Astrocyte of the spinal cord (primary cell): Measurements from ENCODE around the gene PPP1R11.
"Not testable (repeated sequence)": the region's sequence is repeated elsewhere in the genome, so short reads cannot be mapped to it uniquely, and the experiment has no call there.

ENCODE experiments used
- DNase-seq: peaks from one replicate; pipeline ENCODE4 v3.0.0; 2011; ENCODE audit warnings: low read depth, low spot score
- H3K4me3 ChIP-seq: 2 replicates; pipeline ENCODE4 v1.5.1; 2011; ENCODE audit warnings: low read depth, mild to moderate bottlenecking, low read length, moderate library complexity
- in situ Hi-C: cut with HindIII; loops from 2 replicates; pipeline ENCODE4 v1.10.0; 2017; ENCODE audit warnings: low sequenced_read_pairs
- TF ChIP-seq, protein P1 (sequence below): IDR thresholded peaks from 2 replicates; pipeline ENCODE4 v1.5.1; 2012; ENCODE audit warnings: low read depth, mild to moderate bottlenecking, low read length, inconsistent platforms

Gene PPP1R11

GRCh38 chr6:30031381-30031780 lies 35.6 kb upstream of the PPP1R11 start:
- in situ Hi-C loops: no loop called here

DNA sequence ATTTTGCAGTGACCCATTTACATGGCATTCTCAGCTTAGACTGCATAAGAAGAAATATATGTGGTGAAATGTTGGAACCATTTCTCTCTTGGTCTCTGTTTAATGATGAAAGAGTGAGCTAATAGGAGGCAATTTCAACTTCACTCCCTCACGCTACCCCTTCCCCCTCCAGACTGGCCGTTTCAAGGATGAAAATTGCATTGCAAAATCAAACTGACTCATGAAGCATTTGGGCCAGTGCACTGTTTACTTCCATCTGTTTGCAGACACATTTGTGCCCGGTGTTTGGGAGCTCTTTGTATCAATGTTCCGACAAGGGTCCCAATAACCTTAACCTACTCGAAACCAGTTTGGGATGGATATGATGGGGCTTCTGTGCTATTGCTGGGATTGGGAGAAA lies 33.6 kb upstream of the PPP1R11 start:
- in situ Hi-C loops, H3K4me3 ChIP-seq, DNase-seq: not testable (repeated sequence)

More at GRCh38 chr6:30031381-30031780, 35.6 kb upstream of the PPP1R11 start:
- TF ChIP-seq, protein P1, sequence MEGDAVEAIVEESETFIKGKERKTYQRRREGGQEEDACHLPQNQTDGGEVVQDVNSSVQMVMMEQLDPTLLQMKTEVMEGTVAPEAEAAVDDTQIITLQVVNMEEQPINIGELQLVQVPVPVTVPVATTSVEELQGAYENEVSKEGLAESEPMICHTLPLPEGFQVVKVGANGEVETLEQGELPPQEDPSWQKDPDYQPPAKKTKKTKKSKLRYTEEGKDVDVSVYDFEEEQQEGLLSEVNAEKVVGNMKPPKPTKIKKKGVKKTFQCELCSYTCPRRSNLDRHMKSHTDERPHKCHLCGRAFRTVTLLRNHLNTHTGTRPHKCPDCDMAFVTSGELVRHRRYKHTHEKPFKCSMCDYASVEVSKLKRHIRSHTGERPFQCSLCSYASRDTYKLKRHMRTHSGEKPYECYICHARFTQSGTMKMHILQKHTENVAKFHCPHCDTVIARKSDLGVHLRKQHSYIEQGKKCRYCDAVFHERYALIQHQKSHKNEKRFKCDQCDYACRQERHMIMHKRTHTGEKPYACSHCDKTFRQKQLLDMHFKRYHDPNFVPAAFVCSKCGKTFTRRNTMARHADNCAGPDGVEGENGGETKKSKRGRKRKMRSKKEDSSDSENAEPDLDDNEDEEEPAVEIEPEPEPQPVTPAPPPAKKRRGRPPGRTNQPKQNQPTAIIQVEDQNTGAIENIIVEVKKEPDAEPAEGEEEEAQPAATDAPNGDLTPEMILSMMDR: no peak
- DNase-seq: no peak
- no peak overlapping the region for H3K4me3 ChIP-seq

DNA sequence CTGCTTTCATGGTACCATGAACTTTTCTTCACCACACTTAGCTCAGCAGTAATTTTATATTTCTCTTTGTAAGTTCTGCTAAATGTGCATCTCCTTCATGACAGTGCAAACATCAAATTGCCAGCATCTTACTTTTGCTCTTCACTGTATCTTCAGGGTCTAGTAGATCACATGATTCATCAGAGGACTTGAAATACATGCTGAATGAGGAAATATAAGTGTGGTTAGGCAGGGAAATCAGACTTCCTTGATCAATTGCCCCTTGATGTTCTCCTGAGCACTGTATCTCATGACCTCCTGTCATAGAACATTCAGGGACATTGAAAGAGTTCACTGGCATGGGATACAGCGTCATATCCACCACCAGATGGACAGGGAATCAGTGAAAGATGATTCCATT lies 31.2 kb upstream of the PPP1R11 start:
- H3K4me3 ChIP-seq: no peak overlapping the region
- DNase-seq: no peak
- TF ChIP-seq, protein P1: no peak
- in situ Hi-C loops: no loop called here

GRCh38 chr6:30037182-30037788 lies 29.7 kb upstream of the PPP1R11 start:
- no peak overlapping the region for H3K4me3 ChIP-seq
- in situ Hi-C loops: no loop called here
- TF ChIP-seq, protein P1: peak; percentile 58
- peak; percentile 6 for DNase-seq

- TF ChIP-seq, protein P1: no peak
- no peak overlapping the region for H3K4me3 ChIP-seq
- in situ Hi-C loops: no loop called here
- DNase-seq: no peak
Measured at GRCh38 chr6:30041221-30041620, 25.8 kb upstream of the PPP1R11 start.

DNA sequence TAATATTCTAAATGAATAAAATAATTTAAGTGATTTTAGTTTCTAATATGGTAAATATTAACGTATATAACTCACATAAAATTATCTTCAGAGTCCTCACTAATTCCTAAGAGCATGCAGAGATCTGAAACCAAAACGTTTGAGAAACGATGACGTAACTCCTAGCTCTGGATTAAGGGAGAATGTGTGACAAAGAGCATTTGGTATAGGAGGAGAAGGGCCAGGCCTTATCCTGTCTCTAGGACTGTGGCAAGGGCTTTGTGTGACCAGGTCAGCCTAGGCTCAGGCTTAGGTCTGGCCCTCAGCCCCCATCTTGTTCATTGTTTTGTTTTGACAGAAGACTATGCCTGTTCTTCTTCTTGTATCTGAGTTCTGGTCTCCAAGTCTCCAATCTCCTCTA lies 25.2 kb upstream of the PPP1R11 start:
- DNase-seq: no peak
- no peak overlapping the region for H3K4me3 ChIP-seq
- TF ChIP-seq, protein P1: no peak
- in situ Hi-C loops: no loop called here

GRCh38 chr6:30042476-30042875 lies 24.5 kb upstream of the PPP1R11 start:
- no peak for DNase-seq
- TF ChIP-seq, protein P1: no peak
- in situ Hi-C loops: no loop called here

More at GRCh38 chr6:30042476-30042875, 24.5 kb upstream of the PPP1R11 start:
- H3K4me3 ChIP-seq: no peak overlapping the region
